DND-41 (cell line): Measurements from ENCODE around the gene PRR14L.
A peak's percentile ranks its signal among the peaks of the same experiment; 100 is the strongest.

Experiments
- ATAC-seq: fragments of 200-7000 bp; cut with Tn5 transposase; 3 replicates; pipeline ENCODE4 v1.9.1; 2021; ENCODE audit warnings: low read depth; ENCODE audit not compliant: insufficient read depth
- DNase-seq: peaks from one replicate; pipeline ENCODE4 v3.0.0-alpha.2; 2020
- H2AFZ ChIP-seq: 2 replicates; pipeline ENCODE4 v1.6.0; 2012; ENCODE audit warnings: low read depth, low read length
- H3K27ac ChIP-seq: 2 replicates; pipeline ENCODE4 v1.5.1; 2012; ENCODE audit warnings: low read length, inconsistent platforms
- H3K27me3 ChIP-seq: fragments of 200-600 bp; sonication (generic); 2 replicates; pipeline ENCODE4 v1.6.0; 2012; ENCODE audit warnings: low read length, mild to moderate bottlenecking, inconsistent platforms; ENCODE audit not compliant: insufficient read depth, poor library complexity
- H3K36me3 ChIP-seq: 2 replicates; pipeline ENCODE4 v1.5.1; 2012; ENCODE audit warnings: low read length, inconsistent platforms; ENCODE audit not compliant: insufficient read depth
- H3K4me1 ChIP-seq: 2 replicates; pipeline ENCODE4 v1.5.1; 2012; ENCODE audit warnings: mild to moderate bottlenecking, low read length; ENCODE audit not compliant: insufficient read depth
- H3K4me2 ChIP-seq: 2 replicates; pipeline ENCODE4 v1.6.0; 2012; ENCODE audit warnings: mild to moderate bottlenecking, moderate library complexity, low read length, inconsistent platforms; ENCODE audit not compliant: insufficient read depth
- H3K4me3 ChIP-seq, 2 experiments: fragments of 200-600 bp in 1 of 2; shearing (Covaris generic) in 1 of 2; 2 replicates each; pipeline ENCODE4 v1.5.1; 2012 to 2016; ENCODE audit warnings: inconsistent platforms in 2 of 2, low read length in 2 of 2, mild to moderate bottlenecking in 2 of 2, low read depth in 1 of 2, moderate library complexity in 1 of 2
- H3K79me2 ChIP-seq: 2 replicates; pipeline ENCODE4 v1.6.0; 2012; ENCODE audit warnings: low read length, inconsistent platforms; ENCODE audit not compliant: insufficient read depth
- H3K9ac ChIP-seq: 2 replicates; pipeline ENCODE4 v1.6.0; 2012; ENCODE audit warnings: low read depth, mild to moderate bottlenecking, inconsistent platforms, low read length, moderate library complexity
- H3K9me3 ChIP-seq: 2 replicates; pipeline ENCODE4 v1.5.1; 2012; ENCODE audit warnings: low read length, moderate library complexity, mild to moderate bottlenecking, inconsistent platforms; ENCODE audit not compliant: insufficient read depth, severe bottlenecking
- H4K20me1 ChIP-seq: 2 replicates; pipeline ENCODE4 v1.6.0; 2012; ENCODE audit warnings: low read length; ENCODE audit not compliant: insufficient read depth
- CTCF ChIP-seq: IDR thresholded peaks from 2 replicates; pipeline ENCODE4 v1.5.1; 2012; ENCODE audit warnings: borderline replicate concordance, low read length, moderate library complexity, mild to moderate bottlenecking; ENCODE audit not compliant: poor library complexity, severe bottlenecking; ENCODE audit errors: extremely low read depth
- EZH2 ChIP-seq: IDR thresholded peaks from 3 replicates; pipeline ENCODE4 v1.6.1; 2012; ENCODE audit warnings: borderline replicate concordance, low read depth, mild to moderate bottlenecking, moderate library complexity, low read length, inconsistent platforms; ENCODE audit not compliant: severe bottlenecking

PRR14L gene

GRCh38 chr22:31753634-31754501, 3.9 kb upstream of the PRR14L start, which contains the start of gene DEPDC5:
Gene DEPDC5, plus strand, starts transcription at chr22:31754019. Its CDS starts 903 bp downstream, at chr22:31754922.
- peak within 1 kb of the TSS; percentile 85 for H2AFZ ChIP-seq

GRCh38 chr22:31753005-31753633, 3.2 kb upstream of the PRR14L start:
- H2AFZ ChIP-seq = peak overlapping the region; percentile 85

More at GRCh38 chr22:31753634-31754501, 3.9 kb upstream of the PRR14L start, which contains the start of gene DEPDC5:
- DNase-seq (peak; percentile 96), ATAC-seq (peak; percentile 83)
- Histone ChIP-seq H4K20me1 (no peaks in the 10 kb centered on the region), H3K4me2 (peak within 1 kb of the TSS; percentile 94), H3K27ac (peak within 1 kb of the TSS; percentile 98), H3K27me3 (no peaks in the 10 kb centered on the region), H3K4me3 (peak within 1 kb of the TSS; percentile 48 to 71), H3K9me3 (no peaks in the 10 kb centered on the region), H3K79me2 (peaks cover 43% of the 10 kb centered on the region), H3K4me1 (peaks cover 40% of the 10 kb centered on the region), H3K36me3 (peaks cover 20% of the 10 kb centered on the region), H3K9ac (peak within 1 kb of the TSS; percentile 84)
- TF ChIP-seq CTCF (no peak), EZH2 (no peak)

GRCh38 chr22:31752096-31752847, 2.3 kb upstream of the PRR14L start:
- Histone ChIP-seq H3K4me2 (peak overlapping the region; percentile 94; the same call in 1 of the 2 replicates), H2AFZ (peak overlapping the region; percentile 43; the same call in 1 of the 2 replicates), H3K79me2 (peaks cover 59% of the 10 kb centered on the region)

More at GRCh38 chr22:31753005-31753633, 3.2 kb upstream of the PRR14L start:
- Histone ChIP-seq H3K4me3 (peak overlapping the region; percentile 48 to 71), H3K27me3 (no peaks in the 10 kb centered on the region), H3K9me3 (no peaks in the 10 kb centered on the region), H3K4me1 (peaks cover 47% of the 10 kb centered on the region), H4K20me1 (no peaks in the 10 kb centered on the region), H3K79me2 (peaks cover 50% of the 10 kb centered on the region), H3K27ac (peak overlapping the region; percentile 98), H3K9ac (peak overlapping the region; percentile 84), H3K36me3 (peaks cover 13% of the 10 kb centered on the region), H3K4me2 (peak overlapping the region; percentile 94)
- no peak for TF ChIP-seq CTCF
- no peak for TF ChIP-seq EZH2
- DNase-seq (peak; percentile 15), ATAC-seq (no peak)

More at GRCh38 chr22:31752096-31752847, 2.3 kb upstream of the PRR14L start:
- TF ChIP-seq EZH2 (no peak), CTCF (no peak)
- DNase-seq (no peak), ATAC-seq (no peak)
- Histone ChIP-seq H3K4me3 (no peak overlapping the region), H3K9me3 (no peaks in the 10 kb centered on the region), H3K9ac (no peak overlapping the region), H3K27ac (peak overlapping the region; percentile 98), H3K4me1 (peaks cover 56% of the 10 kb centered on the region), H3K36me3 (peaks cover 18% of the 10 kb centered on the region), H4K20me1 (no peaks in the 10 kb centered on the region), H3K27me3 (no peaks in the 10 kb centered on the region)
